GM12875 (cell line): ENCODE measurements around the gene CNPPD1.

Experiments
- H3K4me3 ChIP-seq: one replicate; pipeline ENCODE4 v1.5.1; 2011; ENCODE audit warnings: low read depth, low read length, control low read depth
- CTCF ChIP-seq: IDR thresholded peaks from 2 replicates; pipeline ENCODE4 v1.5.1; 2011; ENCODE audit warnings: low read depth, mild to moderate bottlenecking, control low read depth, inconsistent platforms, low read length, moderate library complexity, borderline replicate concordance; ENCODE audit not compliant: insufficient read depth

Gene CNPPD1

GRCh38 chr2:219124381-219125110 lies 52.2 kb downstream of the CNPPD1 start:
- TF ChIP-seq CTCF: no peak
- H3K4me3 ChIP-seq: no peak overlapping the region

GRCh38 chr2:219123356-219124135 lies 53.2 kb downstream of the CNPPD1 start:
- no peak for TF ChIP-seq CTCF
- no peak overlapping the region for H3K4me3 ChIP-seq

- H3K4me3 ChIP-seq: no peak overlapping the region
- TF ChIP-seq CTCF: no peak
Observed at GRCh38 chr2:219122202-219122980, 54.3 kb downstream of the CNPPD1 start.
